ENCODE data around the gene RSPH3. TPM values are rescaled to one million over a fixed set of nuclear protein-coding genes. Genes with fewer than 3 reads are reported as not detected.
A peak's percentile ranks its signal among the peaks of the same experiment; 100 is the strongest.
"Not testable (repeated sequence)": the region's sequence is repeated elsewhere in the genome, so short reads cannot be mapped to it uniquely, and the experiment has no call there.

Gene RSPH3
- total and polyA plus RNA-seq, 11 donors = 3.4 to 13.2 (median 9.4) TPM

DNA sequence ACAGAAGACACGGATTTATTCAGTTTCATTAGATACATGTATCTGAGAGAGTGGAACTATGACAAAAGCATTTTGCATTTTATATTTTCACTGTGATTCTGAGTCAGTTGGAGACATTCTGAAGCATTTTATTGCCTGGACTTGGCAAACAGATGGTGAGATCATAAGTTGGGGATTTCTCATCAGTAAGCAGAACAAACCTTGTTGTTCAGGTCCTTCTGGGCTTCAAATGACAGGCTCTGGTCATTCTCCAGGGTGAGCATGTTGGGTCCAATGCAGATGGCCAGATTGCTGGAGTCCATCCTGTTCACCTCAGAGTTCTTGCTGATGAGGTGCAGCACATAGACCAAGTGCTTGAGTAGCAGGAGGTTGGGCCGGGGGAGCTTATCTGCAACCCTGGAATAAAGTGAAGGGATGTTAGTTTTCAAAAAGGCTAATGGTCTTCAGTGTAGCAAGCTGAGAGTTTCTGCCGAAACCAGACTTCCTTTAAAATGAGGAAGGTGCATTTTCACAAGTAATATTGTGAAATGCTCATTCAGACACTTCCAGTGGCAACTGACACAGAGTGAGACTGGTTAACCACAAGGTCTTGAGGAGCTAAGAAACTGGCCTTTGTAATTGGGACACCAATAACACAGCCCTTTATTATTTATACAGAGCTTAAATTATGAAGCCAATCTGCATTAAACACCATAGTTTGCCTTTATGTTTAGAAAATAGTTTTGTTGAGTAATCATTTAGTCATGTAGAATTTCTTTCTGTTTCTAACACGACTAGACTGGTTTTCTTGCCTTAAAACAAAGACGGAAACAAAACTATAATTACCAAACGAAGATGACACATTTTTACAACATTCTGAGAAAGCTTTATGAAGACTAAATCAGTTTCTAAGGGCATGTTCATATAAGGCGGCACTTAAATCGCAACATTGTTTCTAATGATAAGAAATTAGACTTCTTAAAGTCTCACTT, 39.2 kb upstream of the RSPH3 start:
- Histone ChIP-seq H3K27me3 (no peaks in the 10 kb centered on the region), H3K4me1 (peaks cover 0 to 73% (median 7%) of the 10 kb centered on the region in 12 donors), H3K4me3 (peak overlapping the region in 1 of 12 donors; percentile 36), H3K9me3 (no peaks in the 10 kb centered on the region), H3K36me3 (peaks cover 0 to 66% (median 0%) of the 10 kb centered on the region in 9 donors), H3K27ac (peak overlapping the region in 2 of 12 donors; percentile 18 to 90)
- TF ChIP-seq, protein P1, sequence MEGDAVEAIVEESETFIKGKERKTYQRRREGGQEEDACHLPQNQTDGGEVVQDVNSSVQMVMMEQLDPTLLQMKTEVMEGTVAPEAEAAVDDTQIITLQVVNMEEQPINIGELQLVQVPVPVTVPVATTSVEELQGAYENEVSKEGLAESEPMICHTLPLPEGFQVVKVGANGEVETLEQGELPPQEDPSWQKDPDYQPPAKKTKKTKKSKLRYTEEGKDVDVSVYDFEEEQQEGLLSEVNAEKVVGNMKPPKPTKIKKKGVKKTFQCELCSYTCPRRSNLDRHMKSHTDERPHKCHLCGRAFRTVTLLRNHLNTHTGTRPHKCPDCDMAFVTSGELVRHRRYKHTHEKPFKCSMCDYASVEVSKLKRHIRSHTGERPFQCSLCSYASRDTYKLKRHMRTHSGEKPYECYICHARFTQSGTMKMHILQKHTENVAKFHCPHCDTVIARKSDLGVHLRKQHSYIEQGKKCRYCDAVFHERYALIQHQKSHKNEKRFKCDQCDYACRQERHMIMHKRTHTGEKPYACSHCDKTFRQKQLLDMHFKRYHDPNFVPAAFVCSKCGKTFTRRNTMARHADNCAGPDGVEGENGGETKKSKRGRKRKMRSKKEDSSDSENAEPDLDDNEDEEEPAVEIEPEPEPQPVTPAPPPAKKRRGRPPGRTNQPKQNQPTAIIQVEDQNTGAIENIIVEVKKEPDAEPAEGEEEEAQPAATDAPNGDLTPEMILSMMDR (IDR thresholded peaks at IDR 0.05) = no peak
- TF ChIP-seq POLR2A (IDR thresholded peaks at IDR 0.05) = no peak
- DNase-seq = no peak
- WGBS, 4 donors = 76 to 89% (median 87%) methylated on average over 8 of the region's 8 CpGs
- intact Hi-C loops (cut with DNase I) = no loop called here
- peak in 3 of 4 donors; percentile 36 to 76 (median 50) for ATAC-seq

DNA sequence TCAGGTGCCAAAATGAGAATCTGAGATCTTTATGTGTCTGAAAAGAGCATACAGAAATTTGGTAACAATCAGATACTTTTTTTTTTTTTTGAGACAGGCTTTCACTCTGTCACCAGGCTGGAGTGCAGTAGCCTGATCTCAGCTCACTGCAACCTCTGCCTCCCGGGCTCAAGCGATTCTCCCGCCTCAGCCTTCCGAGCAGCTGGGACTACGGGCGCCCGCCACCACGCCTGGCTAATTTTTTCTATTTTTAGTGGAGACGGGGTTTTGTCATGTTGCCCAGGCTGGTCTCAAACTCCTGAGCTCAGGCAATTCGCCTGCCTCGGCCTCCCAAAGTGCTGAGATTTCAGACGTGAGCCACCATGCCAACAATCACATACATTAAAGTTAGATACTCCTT, 38.3 kb upstream of the RSPH3 start:
- peaks cover 0 to 80% (median 5%) of the 10 kb centered on the region in 12 donors for H3K4me1 ChIP-seq
- WGBS, 4 donors = 60 to 67% (median 65%) methylated on average over 12 of the region's 12 CpGs
- ATAC-seq = not testable (repeated sequence)

DNA sequence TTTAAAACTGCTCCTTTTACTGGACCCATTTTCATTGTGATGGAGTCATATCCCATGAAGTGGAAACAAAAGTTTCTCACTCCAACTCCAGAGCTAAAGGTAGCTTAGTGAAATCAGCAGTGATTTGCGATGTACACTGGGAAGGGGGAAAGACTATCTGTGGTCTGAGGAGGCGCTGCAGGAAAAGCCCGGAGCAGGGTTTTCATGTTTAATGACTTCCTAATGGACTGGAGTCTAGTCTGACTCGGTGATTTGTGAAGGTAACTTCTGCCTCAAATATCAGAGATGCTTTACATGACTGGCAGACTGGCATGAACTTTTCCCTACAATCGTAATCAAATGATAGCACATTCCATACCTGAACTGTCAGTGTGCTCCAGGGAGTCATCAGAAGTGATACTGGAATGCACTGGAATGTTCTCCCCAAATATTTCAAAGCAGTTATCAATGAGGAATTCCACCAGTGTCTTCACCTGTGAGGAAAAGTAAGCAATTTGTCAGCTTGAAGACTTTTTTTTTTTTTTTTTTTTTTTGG, 37.8 kb upstream of the RSPH3 start:
- peak overlapping the region in 1 of 12 donors; percentile 90 for H3K27ac ChIP-seq
- WGBS, 4 donors = 45 to 60% (median 54%) methylated on average over 5 of the region's 5 CpGs
- no peaks in the 10 kb centered on the region for H3K9me3 ChIP-seq
- peaks cover 0 to 66% (median 0%) of the 10 kb centered on the region in 9 donors for H3K36me3 ChIP-seq
- no peak for DNase-seq
- TF ChIP-seq, protein P1 (IDR thresholded peaks at IDR 0.05) = no peak
- TF ChIP-seq POLR2A (IDR thresholded peaks at IDR 0.05) = no peak
- H3K4me1 ChIP-seq = peaks cover 0 to 81% (median 3%) of the 10 kb centered on the region in 12 donors
- intact Hi-C loops (cut with DNase I) = no loop called here
- H3K4me3 ChIP-seq = peak overlapping the region in 1 of 12 donors; percentile 36
- no peak for ATAC-seq
- no peaks in the 10 kb centered on the region for H3K27me3 ChIP-seq

More for the DNA sequence above, 38.3 kb upstream of the RSPH3 start:
- intact Hi-C loops (cut with DNase I); H3K27me3 ChIP-seq; DNase-seq; H3K9me3 ChIP-seq: not testable (repeated sequence)
- peak overlapping the region in 1 of 12 donors; percentile 36 for H3K4me3 ChIP-seq
- peak overlapping the region in 3 of 12 donors; percentile 16 to 90 (median 18) for H3K27ac ChIP-seq
- peaks cover 0 to 66% (median 0%) of the 10 kb centered on the region in 9 donors for H3K36me3 ChIP-seq

DNA sequence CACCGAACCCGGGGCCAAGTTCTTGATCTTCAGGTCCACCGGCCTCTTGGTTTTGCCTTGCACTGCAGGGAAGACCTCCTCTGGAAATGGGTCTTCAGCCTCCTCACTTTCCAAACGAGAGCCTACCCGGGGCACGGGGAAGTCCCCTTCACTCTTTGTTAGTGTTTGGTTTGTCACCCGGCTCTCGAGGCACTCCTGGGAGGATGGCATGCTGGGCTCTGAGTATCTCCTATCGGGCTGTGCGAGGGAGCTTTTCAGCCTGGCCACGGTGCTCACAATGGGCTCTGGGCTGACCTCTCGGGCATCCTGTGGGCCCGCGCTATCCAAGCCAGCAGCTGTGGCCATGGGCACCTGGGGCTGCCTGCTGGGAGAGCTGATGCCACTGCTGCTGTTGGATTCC, 36.7 kb upstream of the RSPH3 start:
- no peak overlapping the region for H3K4me3 ChIP-seq
- WGBS, 4 donors = 92 to 95% (median 93%) methylated on average over 14 of the region's 14 CpGs
- DNase-seq = no peak
- intact Hi-C loops (cut with DNase I) = no loop called here
- H3K36me3 ChIP-seq = peaks cover 0 to 61% (median 0%) of the 10 kb centered on the region in 9 donors
- TF ChIP-seq POLR2A (IDR thresholded peaks at IDR 0.05) = no peak
- TF ChIP-seq, protein P1 (IDR thresholded peaks at IDR 0.05) = no peak
- H3K27ac ChIP-seq = no peak overlapping the region
- no peaks in the 10 kb centered on the region for H3K27me3 ChIP-seq
- peaks cover 0 to 76% (median 0%) of the 10 kb centered on the region in 12 donors for H3K4me1 ChIP-seq
- no peak for ATAC-seq
- H3K9me3 ChIP-seq = no peaks in the 10 kb centered on the region
